Smooth muscle cell (in vitro differentiated cells): ENCODE measurements around the gene TMEM115. TPM values are rescaled to one million over a fixed set of nuclear protein-coding genes. Genes with fewer than 3 reads are reported as not detected.
A peak's percentile ranks its signal among the peaks of the same experiment; 100 is the strongest.

Experiments used
- DNase-seq: peaks from one replicate; lab custom pipeline; 2025; ENCODE audit not compliant: unreplicated experiment; lab: John Stamatoyannopoulos, UW
- H2AFZ ChIP-seq: fragments of 200-600 bp; sonication (generic); 2 replicates; pipeline ENCODE4 v1.6.0; 2016; ENCODE audit warnings: antibody characterized with exemption, low read depth, mild to moderate bottlenecking
- H3F3A ChIP-seq: fragments of 200-600 bp; sonication (generic); 2 replicates; pipeline ENCODE4 v1.6.0; 2017; ENCODE audit warnings: antibody characterized with exemption, low read depth
- H3K27ac ChIP-seq: fragments of 200-600 bp; sonication (generic); 2 replicates; pipeline ENCODE4 v1.5.1; 2016; ENCODE audit warnings: low read depth, mild to moderate bottlenecking
- H3K27me3 ChIP-seq: fragments of 200-600 bp; sonication (generic); 2 replicates; pipeline ENCODE4 v1.6.1; 2016; ENCODE audit warnings: low read depth, mild to moderate bottlenecking
- H3K36me3 ChIP-seq: fragments of 200-600 bp; sonication (generic); 2 replicates; pipeline ENCODE4 v1.5.1; 2016; ENCODE audit warnings: low read depth
- H3K4me1 ChIP-seq: fragments of 200-600 bp; sonication (generic); 2 replicates; pipeline ENCODE4 v1.5.1; 2016; ENCODE audit warnings: low read depth
- H3K4me2 ChIP-seq: fragments of 200-600 bp; sonication (generic); 2 replicates; pipeline ENCODE4 v1.6.0; 2016; ENCODE audit warnings: mild to moderate bottlenecking
- H3K4me3 ChIP-seq: fragments of 200-600 bp; sonication (generic); 2 replicates; pipeline ENCODE4 v1.5.1; 2016; ENCODE audit warnings: mild to moderate bottlenecking
- H3K79me2 ChIP-seq: fragments of 200-600 bp; sonication (generic); 2 replicates; pipeline ENCODE4 v1.6.0; 2016; ENCODE audit warnings: low read depth, mild to moderate bottlenecking
- H3K9ac ChIP-seq: fragments of 200-600 bp; sonication (generic); 2 replicates; pipeline ENCODE4 v1.6.0; 2016; ENCODE audit warnings: low read depth
- H3K9me3 ChIP-seq: fragments of 200-600 bp; sonication (generic); replicated peaks from 2 replicates; pipeline ENCODE4 v1.5.1; 2016; ENCODE audit warnings: low read depth
- H4K20me1 ChIP-seq: fragments of 200-600 bp; sonication (generic); 2 replicates; pipeline ENCODE4 v1.6.0; 2016; ENCODE audit warnings: low read depth
- CTCF ChIP-seq: fragments of 200-600 bp; sonication (generic); IDR thresholded peaks from 2 replicates; pipeline ENCODE4 v1.5.1; 2017; ENCODE audit warnings: borderline replicate concordance, mild to moderate bottlenecking, antibody characterized with exemption; ENCODE audit not compliant: insufficient read depth, poor library complexity, severe bottlenecking
- WGBS: methylation state at CpG from one replicate; pipeline ENCODE4 v1.1.7; 2016; ENCODE audit warnings: low lambda C conversion rate; 5-methylcytosine and 5-hydroxymethylcytosine counted together
- polyA plus RNA-seq: library from polyadenylated mRNA; unstranded; fragments of >200 nt; fragmentation: Nextera tagmentation; extraction: Ambion mirVana; gene quantifications from 2 replicates; pipeline ENCODE4 v1.2.1, GENCODE V29; 2016
- total RNA-seq: library from RNA; depleted of rRNA; stranded (reverse); fragments of >200 nt; gene quantifications from 2 replicates; pipeline ENCODE4 v1.2.3, GENCODE V29; 2014

TMEM115 gene
- total and polyA plus RNA-seq, 2 experiments from 2014 or later = 42.7 to 56.6 TPM

GRCh38 chr3:50336452-50337174, 22.7 kb downstream of the TMEM115 start:
- no peak for TF ChIP-seq CTCF
- H3K4me1 ChIP-seq = peaks cover 43% of the 10 kb centered on the region

DNA sequence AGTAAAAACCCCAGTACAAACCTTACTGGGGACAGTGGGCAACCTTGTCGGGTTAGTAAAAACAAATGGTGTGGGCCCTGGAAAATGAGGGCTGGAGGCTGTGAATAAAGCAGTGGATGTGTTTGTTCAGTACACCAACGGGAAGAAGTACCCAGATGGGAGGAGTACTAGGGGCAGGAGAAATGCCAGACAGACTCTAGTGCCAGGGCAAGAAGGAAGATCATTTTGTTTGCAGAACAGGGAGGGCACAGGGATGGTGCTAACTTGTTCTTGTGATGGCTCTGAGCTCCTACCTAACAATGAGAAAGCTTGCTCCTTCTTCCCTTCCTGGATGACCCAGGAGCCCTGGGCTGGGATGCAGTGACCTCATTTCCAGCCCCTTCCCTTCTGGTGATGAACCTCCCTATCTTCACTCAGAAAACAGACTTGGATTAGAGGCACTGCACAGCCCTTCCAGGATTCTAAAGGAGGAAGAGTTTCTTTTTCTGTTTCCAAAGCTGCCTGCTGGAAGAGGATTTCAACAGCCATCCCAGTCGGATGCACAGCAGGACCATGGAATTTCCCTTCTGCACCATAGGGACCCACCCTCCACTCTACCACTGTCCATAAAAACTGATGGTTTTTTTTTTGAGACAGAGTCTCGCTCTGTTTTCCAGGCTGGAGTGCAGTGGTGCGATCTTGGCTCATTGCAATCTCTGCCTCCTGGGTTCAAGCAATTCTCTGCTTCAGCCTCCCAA, 24.8 kb downstream of the TMEM115 start:
- peaks cover 22% of the 10 kb centered on the region for H3F3A ChIP-seq
- 70% methylated on average over 5 of the region's 5 CpGs for whole genome bisulfite sequencing
- peak overlapping the region; percentile 89 for H3K4me2 ChIP-seq
- H3K4me3 ChIP-seq = no peak overlapping the region
- H3K79me2 ChIP-seq = peaks cover 62% of the 10 kb centered on the region
- H3K4me1 ChIP-seq = peaks cover 32% of the 10 kb centered on the region
- no peaks in the 10 kb centered on the region for H3K27me3 ChIP-seq
- peaks cover 48% of the 10 kb centered on the region for H4K20me1 ChIP-seq
- H3K36me3 ChIP-seq = no peaks in the 10 kb centered on the region
- H3K27ac ChIP-seq = peak overlapping the region; percentile 93
- TF ChIP-seq CTCF = no peak
- H2AFZ ChIP-seq = no peak overlapping the region
- no peaks in the 10 kb centered on the region for H3K9me3 ChIP-seq
- no peak for DNase-seq
- peak overlapping the region; percentile 39 for H3K9ac ChIP-seq

More at GRCh38 chr3:50336452-50337174, 22.7 kb downstream of the TMEM115 start:
- H3K9me3 ChIP-seq = no peaks in the 10 kb centered on the region
- H3K4me3 ChIP-seq = peak overlapping the region; percentile 79
- peaks cover 17% of the 10 kb centered on the region for H3F3A ChIP-seq
- H2AFZ ChIP-seq = peak overlapping the region; percentile 45
- peak overlapping the region; percentile 89 for H3K4me2 ChIP-seq
- WGBS = under 1% methylated on average over 24 of the region's 31 CpGs
- no peak for DNase-seq
- H3K79me2 ChIP-seq = peaks cover 53% of the 10 kb centered on the region
- H3K36me3 ChIP-seq = no peaks in the 10 kb centered on the region
- H3K9ac ChIP-seq = peak overlapping the region; percentile 94
- peaks cover 17% of the 10 kb centered on the region for H3K27me3 ChIP-seq
- H3K27ac ChIP-seq = peak overlapping the region; percentile 93
- H4K20me1 ChIP-seq = peaks cover 47% of the 10 kb centered on the region

DNA sequence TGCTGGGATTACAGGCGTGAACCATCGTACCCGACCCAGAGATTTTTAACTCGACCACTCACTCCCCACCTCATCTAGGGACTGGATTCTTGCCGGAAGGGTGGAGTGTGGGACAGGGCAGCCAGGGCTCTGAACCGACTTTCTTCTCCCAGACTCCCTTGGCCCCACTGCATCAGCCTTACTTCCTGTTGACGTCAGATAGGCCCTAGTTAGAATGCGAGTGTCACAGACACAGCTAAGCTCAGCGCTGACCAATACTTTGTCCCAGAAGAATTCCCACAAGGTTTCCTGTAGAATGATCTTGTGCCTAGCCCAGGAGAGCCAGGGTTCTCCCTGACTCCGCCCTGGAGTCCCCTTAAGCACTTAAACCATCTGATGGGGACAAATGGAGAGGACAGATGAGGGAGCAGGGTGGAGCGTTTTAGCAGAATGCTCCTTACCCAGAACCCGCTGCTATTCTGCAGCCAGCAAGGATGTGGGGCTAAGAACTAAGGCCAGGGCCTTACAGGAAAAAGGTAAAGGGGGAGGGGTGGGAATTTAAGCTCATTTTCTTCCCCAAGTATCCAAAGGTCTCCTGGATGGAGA, 25.5 kb downstream of the TMEM115 start:
- Histone ChIP-seq H3K9ac (peak overlapping the region; percentile 39), H3K9me3 (no peaks in the 10 kb centered on the region), H2AFZ (no peak overlapping the region), H3K4me1 (peaks cover 32% of the 10 kb centered on the region), H3K27me3 (no peaks in the 10 kb centered on the region), H3K36me3 (no peaks in the 10 kb centered on the region), H3K27ac (peak overlapping the region; percentile 93), H3K4me3 (no peak overlapping the region), H3K79me2 (peaks cover 62% of the 10 kb centered on the region), H4K20me1 (peaks cover 48% of the 10 kb centered on the region), H3K4me2 (peak overlapping the region; percentile 89), H3F3A (peaks cover 21% of the 10 kb centered on the region)
- 70% methylated on average over 12 of the region's 12 CpGs for WGBS
- no peak for TF ChIP-seq CTCF
- no peak for DNase-seq
